ENCODE data around the gene CPAMD8. TPM values are rescaled to one million over a fixed set of nuclear protein-coding genes. Genes with fewer than 3 reads are reported as not detected.

CPAMD8 gene
- total and polyA plus RNA-seq, 9 of the 15 experiments (the other 6 are each of a cell fraction or from before 2014, with no cell fraction given), result 0.20 to 2.1 (median 1.3) TPM

DNA sequence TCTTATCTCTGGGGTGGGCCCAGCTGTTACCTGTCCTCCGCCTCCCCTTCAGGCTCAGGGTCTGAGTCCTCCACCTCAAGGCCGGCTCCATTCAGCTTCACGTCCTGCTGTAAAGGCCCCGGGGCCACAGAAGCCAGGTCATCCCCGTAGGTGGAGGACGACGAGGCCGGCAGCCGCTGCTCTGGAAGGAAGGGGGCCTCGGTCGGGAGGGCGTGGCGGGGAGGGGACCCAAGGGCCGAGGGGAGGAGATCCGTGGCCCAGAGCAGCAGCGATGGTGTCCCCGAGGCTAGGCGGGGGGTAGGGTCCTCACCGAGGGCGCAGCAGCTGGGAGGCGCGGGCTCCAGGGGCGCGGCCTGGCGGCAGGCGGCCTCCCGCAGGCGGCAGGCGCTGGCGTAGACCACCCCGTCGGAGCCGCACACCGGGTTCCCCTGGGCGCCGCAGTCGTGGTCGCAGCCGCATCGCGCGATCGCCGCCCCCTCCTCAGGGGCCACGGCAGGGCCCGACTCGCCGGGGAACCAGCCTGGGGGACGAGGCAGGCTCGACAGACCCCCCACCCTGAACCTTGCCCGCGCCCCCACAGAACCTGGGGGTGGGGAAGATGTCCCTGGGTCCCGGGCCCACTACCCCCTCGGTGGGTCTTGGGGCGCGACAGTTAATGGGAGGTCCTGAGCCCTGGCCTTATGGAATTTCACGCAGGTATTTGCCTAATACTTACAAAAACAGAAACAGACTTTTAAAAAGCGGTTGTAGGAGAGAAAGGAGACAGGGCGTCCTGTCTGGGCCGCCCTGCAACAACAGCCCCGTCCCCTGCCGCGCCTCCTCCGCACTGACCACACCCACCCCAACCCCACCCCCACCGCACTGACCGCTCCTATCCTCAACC, 130.2 kb downstream of the CPAMD8 start (continued):
- TF ChIP-seq ZZZ3 (IDR thresholded peaks at IDR 0.05), result no peak
- TF ChIP-seq ZNF23 (CRISPR knock-in tag; IDR thresholded peaks at IDR 0.05), result no peak
- TF ChIP-seq SMAD2 (IDR thresholded peaks at IDR 0.05; ENCODE audit: low read depth, low read length), result no peak
- no peak for TF ChIP-seq ZNF324 (CRISPR knock-in tag; IDR thresholded peaks at IDR 0.05)
- no peak for TF ChIP-seq RBM39 (optimal IDR thresholded peaks at IDR 0.05; ENCODE audit: low read depth, low read length)
- TF ChIP-seq USF1 (CRISPR knock-in tag; IDR thresholded peaks at IDR 0.05), result no peak
- TF ChIP-seq CSDE1 (IDR thresholded peaks at IDR 0.05), result no peak
- no peak for TF ChIP-seq CREBBP (IDR thresholded peaks at IDR 0.05; ENCODE audit: low read depth, low read length)
- 0 out of 2 replicates have a peak, but pooled peaks have one; percentile 57 for TF ChIP-seq PTBP1 (IDR thresholded peaks at IDR 0.05; ENCODE audit: low read depth, low read length)
- TF ChIP-seq PYGO2 (tag; IDR thresholded peaks at IDR 0.05), result no peak
- TF ChIP-seq ZFX (CRISPR knock-in tag; IDR thresholded peaks at IDR 0.05), result peak; percentile 84
- no peak for TF ChIP-seq ETV1 (tag; conservative IDR thresholded peaks at IDR 0.05; ENCODE audit: low read depth)
- TF ChIP-seq MAFF (IDR thresholded peaks at IDR 0.05; ENCODE audit: low read length), result no peak
- TF ChIP-seq ARID3A (IDR thresholded peaks at IDR 0.05; ENCODE audit: borderline replicate concordance, low read depth, low read length), result no peak
- TF ChIP-seq CREB3 (tag; conservative IDR thresholded peaks at IDR 0.05; ENCODE audit: low read depth), result no peak
- no peak for TF ChIP-seq ZNF3 (CRISPR knock-in tag; IDR thresholded peaks at IDR 0.05)
- TF ChIP-seq ELF4 (CRISPR knock-in tag; IDR thresholded peaks at IDR 0.05), result no peak
- no peak for TF ChIP-seq ZNF668 (CRISPR knock-in tag; IDR thresholded peaks at IDR 0.05)
- peak; percentile 49 for TF ChIP-seq SUPT5H (IDR thresholded peaks at IDR 0.05)
- no peak for TF ChIP-seq CC2D1A (IDR thresholded peaks at IDR 0.05)
- TF ChIP-seq FOXM1 (IDR thresholded peaks at IDR 0.05; ENCODE audit: low read depth), result no peak
- TF ChIP-seq FOXM1 (CRISPR knock-in tag; IDR thresholded peaks at IDR 0.05; ENCODE audit: low read depth), result no peak
- TF ChIP-seq, protein P1, sequence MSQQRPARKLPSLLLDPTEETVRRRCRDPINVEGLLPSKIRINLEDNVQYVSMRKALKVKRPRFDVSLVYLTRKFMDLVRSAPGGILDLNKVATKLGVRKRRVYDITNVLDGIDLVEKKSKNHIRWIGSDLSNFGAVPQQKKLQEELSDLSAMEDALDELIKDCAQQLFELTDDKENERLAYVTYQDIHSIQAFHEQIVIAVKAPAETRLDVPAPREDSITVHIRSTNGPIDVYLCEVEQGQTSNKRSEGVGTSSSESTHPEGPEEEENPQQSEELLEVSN (IDR thresholded peaks at IDR 0.05; ENCODE audit: borderline replicate concordance in 1 of 2, extremely low read depth in 1 of 2, insufficient read depth in 1 of 2, insufficient read length in 1 of 2, low read depth in 1 of 2, low read length in 1 of 2, poor library complexity in 1 of 2, severe bottlenecking in 1 of 2), result peak in 1 of 2 experiments; percentile 63
- TF ChIP-seq RHOXF2B (CRISPR knock-in tag; conservative IDR thresholded peaks at IDR 0.05), result no peak
- no peak for TF ChIP-seq BRCA1 (IDR thresholded peaks at IDR 0.05)
- TF ChIP-seq BRCA1 (CRISPR knock-in tag; IDR thresholded peaks at IDR 0.05), result no peak
- TF ChIP-seq EHMT2 (IDR thresholded peaks at IDR 0.05), result no peak
